IPS-11a (cell line): ENCODE results near the gene OTOGL.

Source experiments
- H3K4me3 ChIP-seq: one replicate; pipeline ENCODE4 v1.5.1; 2013; ENCODE audit warnings: low read depth, low read length, control low read depth

The OTOGL gene

DNA sequence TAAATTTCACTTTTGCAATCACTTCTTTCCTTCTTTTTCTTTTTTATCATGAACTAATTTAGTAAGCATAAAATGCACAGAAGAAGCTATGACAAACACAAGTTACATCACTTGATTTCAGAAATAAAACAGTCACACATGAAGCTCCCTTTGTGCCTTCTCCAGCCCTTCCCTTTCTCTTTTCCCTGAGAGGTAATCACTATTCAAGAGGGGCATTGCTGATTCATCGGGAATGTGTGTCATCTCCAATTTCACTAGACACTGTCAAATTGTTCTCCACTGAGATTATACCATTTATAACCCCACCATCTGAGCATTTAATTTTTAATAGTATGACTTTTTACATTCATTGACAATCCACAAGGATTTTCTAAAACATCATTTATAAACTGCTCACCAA lies 253.1 kb downstream of the OTOGL start:
- H3K4me3 ChIP-seq, result no peak overlapping the region

DNA sequence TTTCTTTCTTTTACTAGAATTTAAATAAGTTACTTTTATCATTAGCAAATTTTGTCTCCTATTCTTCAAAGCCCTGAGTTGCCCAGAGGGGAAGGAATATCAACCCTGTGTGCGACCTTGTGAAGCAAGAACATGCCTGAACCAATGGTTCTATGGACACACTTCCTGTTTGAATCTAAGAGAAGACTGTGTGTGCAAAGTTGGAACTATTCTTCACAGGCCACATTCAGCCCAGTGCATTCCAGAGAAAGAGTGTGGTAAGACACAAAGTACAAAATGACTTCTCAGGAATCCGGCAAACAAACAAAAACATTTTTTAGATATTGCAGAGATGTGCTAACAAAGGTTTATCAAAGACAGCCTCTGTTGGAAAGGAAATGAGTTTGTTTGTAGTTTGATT lies 253.9 kb downstream of the OTOGL start:
- no peak overlapping the region for H3K4me3 ChIP-seq

DNA sequence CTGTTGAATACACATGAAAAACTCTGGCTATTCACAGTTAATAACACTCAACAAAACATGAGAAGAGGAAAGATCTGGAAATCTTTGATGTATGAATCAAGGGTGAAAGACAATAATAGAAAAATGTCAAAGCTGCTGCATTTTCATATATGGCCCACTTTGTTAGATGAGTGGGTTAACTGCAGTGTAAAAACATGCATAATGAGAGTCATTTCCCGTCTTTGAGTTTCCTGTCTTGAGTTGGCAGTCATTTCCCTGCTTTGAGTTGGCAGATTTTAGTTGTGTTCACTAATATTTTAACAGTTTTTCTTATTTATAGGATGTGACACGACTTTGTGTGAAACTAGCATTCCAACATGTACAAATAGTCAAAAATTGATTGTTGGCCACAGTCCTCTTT lies 256.8 kb downstream of the OTOGL start:
- H3K4me3 ChIP-seq, result no peak overlapping the region

DNA sequence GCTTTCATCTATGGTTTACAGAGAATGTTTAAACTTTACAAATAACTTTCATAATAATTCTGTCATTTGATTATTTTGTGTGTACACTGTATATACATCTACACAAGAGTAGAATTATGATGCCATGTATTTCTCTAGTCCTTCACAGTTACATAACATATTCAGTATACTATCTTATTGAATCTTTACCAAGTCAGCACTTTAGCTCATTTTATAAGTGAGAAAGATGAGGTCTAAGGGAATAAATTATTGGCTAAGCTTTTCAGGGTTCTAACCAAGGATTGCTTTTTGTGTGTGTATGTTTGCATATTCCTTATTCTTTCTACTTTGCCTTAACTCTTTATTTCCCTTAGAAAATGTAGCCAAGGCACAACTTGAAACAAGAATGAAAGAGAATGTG lies 260.4 kb downstream of the OTOGL start:
- H3K4me3 ChIP-seq, result no peak overlapping the region

DNA sequence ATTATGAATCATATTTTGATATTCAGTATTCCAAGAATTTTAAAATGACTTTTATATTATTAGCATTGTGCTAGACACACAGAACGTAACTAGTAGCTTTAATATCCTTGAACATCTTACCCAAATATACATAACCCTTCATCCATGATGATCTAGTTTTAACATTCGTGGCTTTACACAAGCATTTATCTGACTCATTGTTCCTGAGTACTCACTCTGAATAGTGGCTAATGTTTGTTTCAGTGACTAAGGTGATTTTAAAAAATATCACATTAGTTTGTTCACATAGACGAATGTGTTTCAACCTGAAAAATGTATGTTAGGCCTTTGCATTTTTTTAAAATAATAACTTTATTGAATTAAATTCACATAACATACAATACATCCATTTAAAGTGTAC lies 264.7 kb downstream of the OTOGL start:
- no peak overlapping the region for H3K4me3 ChIP-seq

DNA sequence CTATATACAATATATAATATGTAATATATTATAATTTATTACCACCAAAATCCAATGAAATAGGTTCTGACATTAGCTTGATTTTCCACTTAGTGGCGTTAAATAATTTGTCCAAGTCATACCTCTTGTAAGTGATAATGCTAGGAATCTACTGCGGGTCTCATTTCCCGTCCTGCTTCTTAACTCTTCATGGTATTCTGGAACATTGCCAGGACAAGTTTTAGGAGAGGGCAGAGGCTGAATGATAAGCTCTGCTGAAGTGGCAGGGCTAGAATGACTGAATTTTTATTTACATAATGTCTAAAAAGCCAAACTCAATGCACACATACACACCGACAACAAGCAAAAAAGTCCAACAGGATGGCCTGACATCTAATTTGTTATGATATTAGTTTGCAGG lies 274.3 kb downstream of the OTOGL start:
- H3K4me3 ChIP-seq, result no peak overlapping the region

DNA sequence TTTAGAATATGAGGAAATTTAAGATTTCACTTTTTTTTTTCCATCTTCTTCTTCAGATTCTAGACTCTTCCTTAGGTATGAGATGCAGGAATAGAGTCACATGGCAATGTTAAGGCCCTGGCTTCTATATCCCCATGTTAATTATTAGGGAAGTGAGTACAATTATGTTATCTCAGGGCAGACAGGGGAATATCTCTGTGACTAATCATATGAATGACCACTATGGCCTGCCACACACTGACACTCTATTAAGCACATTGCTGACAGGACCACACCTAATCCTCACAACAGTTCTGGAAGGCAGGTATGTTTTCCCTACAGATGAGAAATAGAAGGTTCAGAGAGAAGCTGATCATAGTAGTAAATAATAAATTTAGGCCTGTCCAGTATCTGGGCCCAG lies 275.3 kb downstream of the OTOGL start:
- no peak overlapping the region for H3K4me3 ChIP-seq

DNA sequence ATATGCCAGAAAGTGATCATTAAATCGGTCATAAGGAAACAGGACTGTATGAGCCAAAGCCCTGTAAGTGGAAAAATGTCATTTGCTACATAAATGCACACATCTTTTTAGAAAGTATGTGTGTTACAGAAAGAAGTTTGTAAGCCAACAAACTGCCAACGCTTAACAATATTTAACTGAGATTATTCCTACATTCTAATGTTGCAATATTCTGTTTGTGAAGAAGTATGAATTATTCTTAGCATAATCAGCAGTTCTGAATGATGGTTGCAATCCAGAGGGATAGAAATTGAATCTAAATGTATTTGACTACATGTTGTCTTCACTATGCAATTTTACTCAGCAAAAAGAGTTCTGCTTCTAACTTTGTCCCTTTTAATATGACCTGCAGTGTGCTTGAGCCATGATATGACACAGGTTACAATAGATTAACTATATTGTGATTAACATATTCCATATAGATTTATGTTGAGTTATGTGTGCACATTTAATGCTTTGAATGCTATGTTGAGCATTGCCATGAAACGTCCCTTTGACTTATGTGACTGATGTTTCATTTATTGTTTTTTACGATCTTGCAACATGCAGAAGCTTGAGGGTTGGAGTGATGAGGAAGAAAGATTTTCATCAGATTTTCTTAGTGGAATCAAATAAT lies 277.9 kb downstream of the OTOGL start:
- no peak overlapping the region for H3K4me3 ChIP-seq

DNA sequence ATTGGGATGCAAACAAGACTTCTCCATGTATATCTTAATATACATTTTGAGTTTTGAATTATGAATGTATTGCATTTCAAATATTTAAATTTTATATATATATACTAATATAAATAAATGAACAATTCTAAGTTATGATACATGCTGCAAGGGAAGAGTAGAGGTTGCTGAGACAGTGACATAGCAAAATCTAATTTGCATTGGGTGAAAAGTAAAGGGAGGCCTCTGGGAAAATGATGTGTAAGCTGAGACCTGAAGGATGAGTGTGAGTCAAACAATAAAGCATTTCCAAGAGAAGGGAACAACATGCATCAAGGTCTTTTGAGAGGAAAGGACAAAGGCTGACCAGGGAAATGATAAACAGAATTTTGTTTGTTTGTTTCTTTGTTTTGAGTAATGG lies 281.8 kb downstream of the OTOGL start:
- no peak overlapping the region for H3K4me3 ChIP-seq

DNA sequence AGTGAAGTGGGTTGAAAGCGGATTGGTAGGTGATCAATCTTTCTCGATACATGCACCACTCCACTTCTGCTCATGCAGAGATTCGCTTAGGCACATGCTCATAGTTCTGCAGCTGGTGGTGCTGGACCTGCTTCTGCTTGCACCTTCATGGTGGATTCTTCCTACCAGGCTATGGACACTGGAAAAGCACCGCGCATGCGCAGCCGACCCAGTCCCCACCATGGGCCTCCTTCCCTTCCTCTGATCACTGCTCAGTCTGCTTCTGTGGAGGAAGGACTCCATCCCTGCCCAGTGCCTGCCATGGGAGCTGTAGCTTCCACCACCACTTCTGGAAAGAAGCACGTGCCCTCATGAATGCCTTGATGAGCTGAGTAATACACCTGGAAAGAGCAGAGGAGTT lies 282.9 kb downstream of the OTOGL start:
- H3K4me3 ChIP-seq, result no peak overlapping the region

DNA sequence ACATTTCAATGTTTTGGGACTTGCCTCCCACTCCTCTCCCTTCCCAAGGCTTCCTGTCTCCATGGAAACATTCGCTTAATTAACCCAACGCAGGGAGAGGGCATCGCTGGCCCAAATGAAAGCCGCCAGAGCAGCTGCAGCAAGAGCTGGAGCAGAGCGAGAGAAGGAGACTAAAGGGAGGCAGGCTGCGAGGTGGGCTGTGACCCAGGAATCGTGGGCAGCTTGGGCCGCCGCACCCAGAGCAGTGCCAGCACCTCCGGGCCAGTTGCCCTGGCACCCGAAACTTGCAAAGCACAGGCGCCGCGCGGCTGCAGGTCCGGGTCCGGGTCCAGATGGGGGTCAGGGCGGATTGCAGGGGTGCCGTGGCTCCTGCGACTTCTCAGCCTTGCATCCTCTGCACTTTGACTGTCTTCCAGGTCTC lies 301.2 kb downstream of the OTOGL start:
- H3K4me3 ChIP-seq, result no peak overlapping the region

DNA sequence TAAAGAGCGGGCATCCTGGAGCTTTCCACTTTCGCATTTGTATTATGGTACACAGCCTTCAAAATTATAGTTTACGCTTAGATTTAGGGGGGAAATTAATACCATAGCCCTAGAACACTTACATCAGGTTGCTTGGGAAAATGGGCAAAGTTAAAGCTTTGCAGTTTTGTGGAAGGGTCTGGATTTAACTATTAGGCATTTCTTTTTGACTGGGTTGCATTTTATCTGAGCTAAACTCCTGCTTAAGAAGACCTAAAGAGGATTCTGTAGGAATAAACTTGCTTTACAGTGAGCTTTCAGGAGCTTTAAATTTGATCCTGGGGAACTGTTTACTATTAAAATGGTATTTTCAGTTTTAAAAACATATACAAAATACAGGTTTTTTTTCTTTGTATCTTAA lies 301.9 kb downstream of the OTOGL start:
- H3K4me3 ChIP-seq, result no peak overlapping the region

DNA sequence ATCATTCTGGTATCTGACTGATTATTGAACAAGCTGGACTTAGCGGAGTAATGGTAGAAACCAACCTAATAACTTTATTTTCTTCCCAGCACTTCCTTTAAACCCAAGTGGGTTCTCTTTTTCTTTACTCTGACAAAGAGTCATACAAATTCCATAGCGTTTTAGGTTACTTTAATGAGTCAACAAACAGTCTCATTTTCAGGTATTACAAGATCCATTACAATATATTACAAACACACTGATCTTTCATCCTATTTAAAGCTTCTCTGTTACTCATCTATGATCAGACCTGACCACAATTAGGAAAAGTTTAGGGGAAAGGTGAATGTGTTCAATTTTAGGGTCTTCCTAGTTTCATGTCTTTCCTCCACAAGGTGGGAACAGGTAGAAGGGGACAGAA lies 305.3 kb downstream of the OTOGL start:
- no peak overlapping the region for H3K4me3 ChIP-seq

DNA sequence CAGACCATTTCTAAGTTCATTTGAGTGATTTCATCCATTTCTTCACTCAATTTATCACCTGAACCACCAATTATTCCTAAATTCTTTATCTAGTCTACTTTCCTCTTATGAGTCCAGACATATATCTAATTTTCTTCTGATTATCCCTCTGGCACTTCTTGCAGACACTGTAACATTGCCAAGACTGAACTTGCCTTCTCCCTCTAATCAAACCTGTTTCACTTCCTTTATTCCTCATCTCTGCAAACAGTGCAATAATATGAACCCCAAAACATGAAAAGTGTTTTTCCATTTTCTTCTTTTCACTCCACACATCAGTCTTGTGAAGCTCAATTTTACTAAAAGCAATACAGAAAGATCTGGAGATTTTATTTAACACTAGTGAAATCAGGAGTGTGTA lies 306.9 kb downstream of the OTOGL start:
- H3K4me3 ChIP-seq, result no peak overlapping the region

DNA sequence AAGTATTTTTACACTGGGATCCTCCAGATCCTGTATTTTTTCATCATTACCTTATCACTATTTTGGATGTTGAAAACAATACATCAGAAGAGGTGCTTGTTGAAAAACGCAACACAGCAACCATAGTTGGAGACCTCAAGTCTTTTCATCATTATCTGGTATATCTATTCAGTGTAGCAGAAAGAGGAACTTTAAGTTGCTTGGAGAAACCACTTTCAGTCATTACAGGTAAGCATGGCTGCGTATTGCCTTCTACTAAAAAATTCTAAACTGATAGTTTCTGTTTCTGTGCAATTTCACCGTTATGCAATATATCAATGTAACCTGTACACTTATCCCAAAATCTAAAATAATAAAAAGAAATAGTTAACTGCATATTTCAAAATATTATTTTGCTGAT lies 312.4 kb downstream of the OTOGL start:
- no peak overlapping the region for H3K4me3 ChIP-seq

DNA sequence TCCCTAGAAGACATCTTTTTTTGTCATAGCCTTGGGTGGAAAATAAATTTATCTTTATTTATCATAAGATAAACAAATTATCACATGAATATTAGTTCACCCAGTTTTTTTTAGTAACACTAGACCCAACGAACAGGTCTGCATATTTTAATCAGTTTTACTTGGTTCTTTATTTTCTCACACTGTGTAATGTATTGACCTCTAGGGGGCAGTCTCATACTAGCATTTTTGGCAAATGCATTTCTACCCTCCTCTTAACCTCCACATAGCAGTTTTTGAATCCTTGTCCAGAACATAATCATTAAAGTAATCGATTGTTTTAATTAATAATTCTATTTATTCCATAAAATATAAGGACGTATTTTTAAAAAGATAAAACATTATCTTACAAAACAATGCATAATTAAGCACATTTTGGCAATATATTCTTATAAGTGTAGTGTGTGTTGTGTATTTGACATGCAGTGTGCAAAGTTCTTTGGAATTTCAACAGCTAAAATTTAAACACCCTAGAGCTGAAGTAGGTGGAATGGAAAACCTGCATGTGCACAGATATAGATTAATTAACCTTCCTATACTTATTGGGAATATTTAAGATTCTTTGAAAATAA lies 313.1 kb downstream of the OTOGL start:
- no peak overlapping the region for H3K4me3 ChIP-seq

DNA sequence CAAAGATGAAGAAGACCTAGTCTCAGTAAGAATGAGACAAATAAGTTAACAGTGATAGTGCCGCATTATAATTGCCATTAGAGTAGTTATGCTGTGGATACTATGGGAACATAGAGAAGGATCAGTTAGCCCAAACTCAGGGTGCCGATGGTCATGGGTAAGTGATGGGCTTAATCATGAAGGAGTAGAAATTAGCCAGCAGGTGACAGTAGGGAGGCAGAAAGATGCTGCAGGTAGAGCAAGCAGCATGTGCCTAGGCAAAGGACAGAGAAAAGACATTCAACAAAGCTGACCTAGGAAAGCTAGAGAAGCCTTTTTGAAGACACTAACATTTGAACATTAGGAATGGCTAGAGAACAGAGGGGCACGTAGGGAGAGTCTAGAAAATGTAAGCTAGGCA lies 314.1 kb downstream of the OTOGL start:
- H3K4me3 ChIP-seq, result no peak overlapping the region

DNA sequence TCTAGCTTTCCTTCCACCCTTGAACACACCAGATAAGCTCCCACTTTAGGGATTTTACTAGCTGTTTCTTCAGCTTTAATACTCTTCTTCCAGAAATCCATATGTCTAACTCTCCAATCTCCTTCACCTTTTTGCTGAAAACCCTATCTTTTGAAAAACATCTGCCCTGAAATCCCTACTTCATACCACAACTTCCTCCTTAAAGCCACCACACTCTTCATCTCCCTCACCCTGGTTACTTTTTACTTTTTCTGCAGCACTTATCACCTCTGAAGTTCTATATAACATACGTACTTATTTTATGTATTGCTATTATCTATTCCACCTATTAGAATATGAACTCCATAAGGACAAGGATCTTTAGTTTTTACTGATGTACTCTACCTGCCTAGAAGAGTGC lies 316.1 kb downstream of the OTOGL start:
- no peak overlapping the region for H3K4me3 ChIP-seq

DNA sequence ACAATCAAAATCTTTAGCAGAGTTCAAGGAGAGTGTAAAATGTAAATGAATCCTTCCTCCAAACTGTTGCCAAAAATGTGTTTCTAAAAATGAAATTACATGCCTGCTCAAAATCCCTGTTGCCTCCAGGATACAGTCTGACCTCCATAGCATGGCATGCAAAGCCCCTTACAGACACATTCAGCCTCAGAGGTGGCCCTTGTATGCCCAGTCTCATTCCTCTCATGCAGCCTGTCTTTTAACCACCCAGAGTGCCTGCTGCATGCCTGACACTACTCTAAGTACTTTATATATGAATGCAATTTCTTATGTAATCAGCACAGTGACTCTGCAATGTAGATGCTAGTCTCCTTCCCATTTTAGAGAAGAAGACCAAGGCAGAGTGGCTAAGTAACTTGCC lies 320.3 kb downstream of the OTOGL start:
- no peak overlapping the region for H3K4me3 ChIP-seq

DNA sequence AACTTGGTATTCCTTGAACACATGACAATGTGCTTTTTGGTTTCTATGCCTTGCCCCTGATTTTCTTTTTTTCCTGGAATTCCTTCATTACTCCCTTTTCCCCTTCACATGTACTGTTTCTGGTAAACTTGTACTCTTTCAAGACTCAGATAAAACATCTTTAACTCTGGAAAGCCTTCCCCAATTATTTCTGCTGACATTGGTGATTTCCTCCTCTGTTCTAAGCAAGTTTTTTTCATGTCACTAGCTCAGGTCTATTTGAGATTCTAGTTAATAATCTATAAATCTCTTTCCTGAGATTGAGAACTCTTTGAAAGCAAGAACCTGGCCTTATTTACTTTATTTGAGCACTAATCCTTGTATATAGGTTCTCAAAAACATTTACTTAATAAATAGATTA lies 320.7 kb downstream of the OTOGL start:
- H3K4me3 ChIP-seq, result no peak overlapping the region

DNA sequence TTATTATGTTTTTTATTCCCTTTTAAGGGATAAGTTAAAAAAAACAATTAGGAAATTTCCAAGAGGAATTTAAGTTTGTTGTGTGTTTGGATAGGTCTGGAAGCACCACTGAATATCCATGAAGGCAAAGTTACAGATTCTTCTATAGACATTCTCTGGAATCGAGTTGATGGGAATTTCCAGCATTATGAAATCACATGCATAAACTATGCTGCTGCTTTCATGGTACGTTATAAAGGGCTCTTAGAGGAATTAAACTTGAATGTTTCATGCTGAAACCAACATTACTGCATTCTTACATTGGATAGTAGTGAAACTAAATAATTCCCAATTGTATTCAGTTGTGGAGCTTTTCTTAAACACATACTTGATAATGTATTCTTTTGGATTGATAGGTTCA lies 323.2 kb downstream of the OTOGL start:
- no peak overlapping the region for H3K4me3 ChIP-seq
